Endothelial cell of umbilical vein (primary cell): ENCODE measurements around the gene LYRM1.

Experiments used
- EZH2 ChIP-seq: IDR thresholded peaks from 2 replicates; pipeline ENCODE4 v1.6.1; 2012; ENCODE audit warnings: borderline replicate concordance, low read depth, mild to moderate bottlenecking, moderate library complexity, low read length, inconsistent platforms; ENCODE audit not compliant: severe bottlenecking
- FOS ChIP-seq: IDR thresholded peaks from 2 replicates; pipeline ENCODE4 v1.6.1; 2011; ENCODE audit warnings: mild to moderate bottlenecking, low read length, moderate library complexity, borderline replicate concordance; ENCODE audit not compliant: insufficient read depth
- MAX ChIP-seq: IDR thresholded peaks from 2 replicates; pipeline ENCODE4 v1.6.1; 2011; ENCODE audit not compliant: insufficient read depth, insufficient read length
- MYC ChIP-seq: IDR thresholded peaks from one replicate; pipeline ENCODE4 v1.6.1; 2011; ENCODE audit warnings: mild to moderate bottlenecking, low read depth, low read length
- POLR2A ChIP-seq: IDR thresholded peaks from 2 replicates; pipeline ENCODE4 v1.6.1; 2012; ENCODE audit warnings: low read depth, mild to moderate bottlenecking, control low read depth, low read length
- POLR2AphosphoS5 ChIP-seq: IDR thresholded peaks from 2 replicates; pipeline ENCODE4 v1.6.1; 2012; ENCODE audit warnings: low read depth, mild to moderate bottlenecking, control low read depth, low read length, moderate library complexity; ENCODE audit not compliant: insufficient read depth
- TF ChIP-seq, protein P1 (sequence below), 2 donors: IDR thresholded peaks; 1 replicate in 1 of 2; 2 replicates in 1 of 2; pipeline ENCODE4 v1.5.1; 2011; ENCODE audit warnings: low read length in 2 of 2, mild to moderate bottlenecking in 2 of 2, moderate library complexity in 2 of 2, control low read depth in 1 of 2, inconsistent platforms in 1 of 2, low read depth in 1 of 2; ENCODE audit not compliant: insufficient read depth in 1 of 2; ENCODE audit errors: extremely low read depth in 1 of 2

DNA sequence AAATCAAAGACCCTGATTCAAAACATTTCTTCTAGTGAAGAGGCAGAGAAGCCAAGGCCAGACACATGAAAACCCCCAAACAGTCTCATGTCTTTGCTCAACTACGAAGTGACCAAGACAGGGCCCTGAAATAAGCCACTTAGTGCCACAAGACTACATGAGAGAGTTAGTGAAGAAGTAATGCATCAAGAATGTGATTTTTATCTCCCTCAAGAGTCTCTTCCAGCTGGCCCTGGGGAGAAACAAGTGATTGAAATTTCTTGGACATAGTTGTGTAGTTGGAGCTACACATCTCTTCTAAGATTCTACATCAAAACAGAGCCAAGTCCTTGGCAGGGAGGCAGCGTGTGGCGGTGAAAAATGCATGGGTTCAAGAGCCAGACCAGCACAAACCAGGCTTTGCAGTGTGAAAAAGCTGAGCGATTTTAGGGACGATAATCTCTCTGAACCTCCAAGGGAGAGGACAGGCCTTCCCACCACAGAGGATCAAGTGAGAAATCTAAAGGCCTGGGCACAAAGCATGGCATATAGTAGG is 30.6 kb downstream of the LYRM1 start:
- TF ChIP-seq POLR2A (no peak), MAX (no peak), EZH2 (no peak), POLR2AphosphoS5 (no peak), FOS (no peak), MYC (no peak)
- TF ChIP-seq, protein P1, sequence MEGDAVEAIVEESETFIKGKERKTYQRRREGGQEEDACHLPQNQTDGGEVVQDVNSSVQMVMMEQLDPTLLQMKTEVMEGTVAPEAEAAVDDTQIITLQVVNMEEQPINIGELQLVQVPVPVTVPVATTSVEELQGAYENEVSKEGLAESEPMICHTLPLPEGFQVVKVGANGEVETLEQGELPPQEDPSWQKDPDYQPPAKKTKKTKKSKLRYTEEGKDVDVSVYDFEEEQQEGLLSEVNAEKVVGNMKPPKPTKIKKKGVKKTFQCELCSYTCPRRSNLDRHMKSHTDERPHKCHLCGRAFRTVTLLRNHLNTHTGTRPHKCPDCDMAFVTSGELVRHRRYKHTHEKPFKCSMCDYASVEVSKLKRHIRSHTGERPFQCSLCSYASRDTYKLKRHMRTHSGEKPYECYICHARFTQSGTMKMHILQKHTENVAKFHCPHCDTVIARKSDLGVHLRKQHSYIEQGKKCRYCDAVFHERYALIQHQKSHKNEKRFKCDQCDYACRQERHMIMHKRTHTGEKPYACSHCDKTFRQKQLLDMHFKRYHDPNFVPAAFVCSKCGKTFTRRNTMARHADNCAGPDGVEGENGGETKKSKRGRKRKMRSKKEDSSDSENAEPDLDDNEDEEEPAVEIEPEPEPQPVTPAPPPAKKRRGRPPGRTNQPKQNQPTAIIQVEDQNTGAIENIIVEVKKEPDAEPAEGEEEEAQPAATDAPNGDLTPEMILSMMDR (IDR thresholded peaks at IDR 0.05; ENCODE audit: extremely low read depth in 1 of 2, insufficient read depth in 1 of 2, low read depth in 1 of 2, low read length in 2 of 2), result no peak
